Thoracic aorta (tissue), 2 donors: Measurements from ENCODE around the gene HNRNPF. TPM values are rescaled to one million over a fixed set of nuclear protein-coding genes. Genes with fewer than 3 reads are reported as not detected.

ENCODE experiments used
- ATAC-seq: fragments of 150-250 bp; one replicate; pipeline ENCODE4 v1.8.0; 2017; ENCODE audit warnings: low read depth; ENCODE audit not compliant: insufficient number of reproducible peaks, low FRiP score
- DNase-seq: peaks from one replicate; pipeline ENCODE4 v3.0.0-alpha.2; 2020; ENCODE audit warnings: low spot score
- H3K27ac ChIP-seq, 2 donors: fragments of 200-600 bp; sonication (generic); 1 replicate in 1 of 2; 2 replicates in 1 of 2; pipeline ENCODE4 v1.5.1; 2016; ENCODE audit warnings: mild to moderate bottlenecking in 2 of 2, moderate library complexity in 2 of 2
- H3K27me3 ChIP-seq: fragments of 200-600 bp; sonication (generic); replicated peaks from 2 replicates; pipeline ENCODE4 v1.6.0; 2016; ENCODE audit warnings: mild to moderate bottlenecking; ENCODE audit not compliant: insufficient read depth
- H3K36me3 ChIP-seq: fragments of 200-600 bp; sonication (generic); one replicate; pipeline ENCODE4 v1.5.1; 2016
- H3K4me1 ChIP-seq, 2 donors: fragments of 200-600 bp; sonication (generic); 1 replicate in 1 of 2; 2 replicates in 1 of 2; pipeline versions ENCODE4 v1.5.1 to v1.6.0; 2016; ENCODE audit warnings: low read depth in 2 of 2, mild to moderate bottlenecking in 1 of 2; ENCODE audit not compliant: control insufficient read depth in 1 of 2
- H3K4me3 ChIP-seq: fragments of 200-600 bp; sonication (generic); 2 replicates; pipeline ENCODE4 v1.5.1; 2016; ENCODE audit warnings: mild to moderate bottlenecking
- H3K9me3 ChIP-seq: fragments of 200-600 bp; sonication (generic); 2 replicates; pipeline ENCODE4 v1.5.1; 2016
- CTCF ChIP-seq: fragments of 200-600 bp; sonication (generic); IDR thresholded peaks from one replicate; pipeline ENCODE4 v1.5.1; 2019; ENCODE audit warnings: antibody characterized with exemption
- total RNA-seq, 2 donors: library from RNA; depleted of rRNA; stranded (reverse); fragments of >200 nt; gene quantifications; one replicate each; pipeline versions ENCODE4 v1.1.0 to v1.2.3, GENCODE V29; 2016

The HNRNPF gene
- total RNA-seq, 2 donors from 2014 or later = 86.6 to 137 TPM

- ATAC-seq = no peak
- peaks cover 4 to 27% of the 10 kb centered on the region in 2 donors for H3K4me1 ChIP-seq
- H3K36me3 ChIP-seq = peaks cover 71% of the 10 kb centered on the region
- H3K9me3 ChIP-seq = no peaks in the 10 kb centered on the region
- no peak for DNase-seq
- H3K27ac ChIP-seq = no peak overlapping the region
- TF ChIP-seq CTCF = no peak
- no peak overlapping the region for H3K4me3 ChIP-seq
- no peaks in the 10 kb centered on the region for H3K27me3 ChIP-seq
Measured at GRCh38 chr10:43391496-43391895, 17.5 kb downstream of the HNRNPF start.

- H3K27ac ChIP-seq = no peak overlapping the region
- ATAC-seq = no peak
- no peak for DNase-seq
Measured at GRCh38 chr10:43390759-43391158, 18.2 kb downstream of the HNRNPF start.

GRCh38 chr10:43390333-43390732 lies 18.7 kb downstream of the HNRNPF start:
- Histone ChIP-seq H3K9me3 (no peaks in the 10 kb centered on the region), H3K4me3 (no peak overlapping the region), H3K27me3 (no peaks in the 10 kb centered on the region), H3K27ac (no peak overlapping the region), H3K36me3 (peaks cover 79% of the 10 kb centered on the region), H3K4me1 (peaks cover 0 to 16% of the 10 kb centered on the region in 2 donors)
- DNase-seq (no peak), ATAC-seq (no peak)
- TF ChIP-seq CTCF = no peak

More at GRCh38 chr10:43390759-43391158, 18.2 kb downstream of the HNRNPF start:
- Histone ChIP-seq H3K9me3 (no peaks in the 10 kb centered on the region), H3K4me1 (peaks cover 3 to 21% of the 10 kb centered on the region in 2 donors), H3K4me3 (no peak overlapping the region), H3K36me3 (peaks cover 75% of the 10 kb centered on the region), H3K27me3 (no peaks in the 10 kb centered on the region)
- TF ChIP-seq CTCF = no peak

GRCh38 chr10:43389867-43390266 lies 19.1 kb downstream of the HNRNPF start:
- peaks cover 83% of the 10 kb centered on the region for H3K36me3 ChIP-seq
- H3K9me3 ChIP-seq = no peaks in the 10 kb centered on the region
- DNase-seq (no peak), ATAC-seq (no peak)
- H3K4me3 ChIP-seq = no peak overlapping the region
- no peaks in the 10 kb centered on the region for H3K27me3 ChIP-seq
- no peak for TF ChIP-seq CTCF
- no peak overlapping the region for H3K27ac ChIP-seq
- H3K4me1 ChIP-seq = peaks cover 0 to 12% of the 10 kb centered on the region in 2 donors

GRCh38 chr10:43387678-43388032 lies 21.3 kb downstream of the HNRNPF start:
- peaks cover 71% of the 10 kb centered on the region for H3K36me3 ChIP-seq
- ATAC-seq (no peak), DNase-seq (no peak)
- TF ChIP-seq CTCF = no peak
- no peak overlapping the region for H3K4me3 ChIP-seq
- H3K27me3 ChIP-seq = no peaks in the 10 kb centered on the region
- no peaks in the 10 kb centered on the region for H3K9me3 ChIP-seq
- H3K27ac ChIP-seq = no peak overlapping the region
- no peaks in the 10 kb centered on the region for H3K4me1 ChIP-seq
